ENCODE measurements around the gene COMMD4.
"Not testable (repeated sequence)": the region's sequence is repeated elsewhere in the genome, so short reads cannot be mapped to it uniquely, and the experiment has no call there.

The COMMD4 gene

DNA sequence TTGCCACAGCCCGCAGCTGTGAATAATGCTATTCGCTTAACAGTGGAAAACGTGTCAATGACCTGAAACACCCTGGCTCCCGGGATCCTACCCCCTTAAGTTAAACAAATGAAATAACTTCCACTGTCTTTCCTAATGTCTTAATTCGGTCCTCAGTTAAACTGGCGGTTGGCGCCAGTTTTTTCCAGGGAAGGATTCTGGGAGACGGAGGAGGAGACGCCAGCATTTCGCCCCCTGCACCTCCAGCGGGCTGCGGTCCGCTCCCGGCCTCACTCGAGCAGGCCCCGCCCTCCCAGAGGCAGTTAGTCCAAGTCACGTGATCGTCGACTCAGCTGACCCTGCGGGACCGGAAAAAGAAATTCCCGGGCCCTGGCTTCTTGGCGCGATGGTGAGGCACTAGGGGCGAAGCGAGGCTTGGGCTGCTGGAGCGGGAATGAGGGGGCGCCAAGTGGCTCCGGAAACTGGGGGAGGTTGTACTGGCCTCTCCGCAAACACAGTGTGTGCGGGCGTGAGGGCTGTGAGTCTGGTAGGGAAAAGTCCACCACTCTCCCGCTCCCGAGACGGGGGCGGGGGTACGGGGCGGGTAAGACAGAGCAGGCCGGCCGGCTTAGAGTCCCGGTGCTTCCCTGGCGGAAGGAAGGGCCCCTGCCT, at the start of gene COMMD4:
TSS of gene COMMD4 (plus strand) at position 359 of the 651 bp plus-strand sequence. CDS start at position 386, 27 bp downstream.
- DNase-seq (ENCODE audit: low spot score) = peak; percentile 15

DNA sequence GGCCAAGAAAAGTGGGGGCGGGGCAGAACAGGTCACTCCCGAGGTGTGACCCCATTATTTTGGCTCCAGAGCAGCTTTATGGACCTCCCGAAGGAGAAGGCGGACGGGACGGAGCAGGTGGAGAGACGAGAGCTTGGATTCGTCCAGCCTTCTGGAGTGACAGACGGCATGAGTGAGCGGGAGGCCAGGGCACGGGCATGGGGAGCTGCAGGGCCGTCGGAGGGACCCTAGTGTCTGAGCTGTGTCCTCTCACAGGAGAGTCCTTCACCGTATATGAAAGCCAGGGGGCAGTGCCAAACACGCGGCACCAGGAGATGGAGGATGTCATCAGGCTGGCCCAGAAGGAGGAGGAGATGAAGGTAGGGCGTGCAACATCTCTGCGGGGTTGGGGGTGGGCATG, 42.2 kb upstream of the COMMD4 start:
- not testable (repeated sequence) for DNase-seq (ENCODE audit: low spot score)

DNA sequence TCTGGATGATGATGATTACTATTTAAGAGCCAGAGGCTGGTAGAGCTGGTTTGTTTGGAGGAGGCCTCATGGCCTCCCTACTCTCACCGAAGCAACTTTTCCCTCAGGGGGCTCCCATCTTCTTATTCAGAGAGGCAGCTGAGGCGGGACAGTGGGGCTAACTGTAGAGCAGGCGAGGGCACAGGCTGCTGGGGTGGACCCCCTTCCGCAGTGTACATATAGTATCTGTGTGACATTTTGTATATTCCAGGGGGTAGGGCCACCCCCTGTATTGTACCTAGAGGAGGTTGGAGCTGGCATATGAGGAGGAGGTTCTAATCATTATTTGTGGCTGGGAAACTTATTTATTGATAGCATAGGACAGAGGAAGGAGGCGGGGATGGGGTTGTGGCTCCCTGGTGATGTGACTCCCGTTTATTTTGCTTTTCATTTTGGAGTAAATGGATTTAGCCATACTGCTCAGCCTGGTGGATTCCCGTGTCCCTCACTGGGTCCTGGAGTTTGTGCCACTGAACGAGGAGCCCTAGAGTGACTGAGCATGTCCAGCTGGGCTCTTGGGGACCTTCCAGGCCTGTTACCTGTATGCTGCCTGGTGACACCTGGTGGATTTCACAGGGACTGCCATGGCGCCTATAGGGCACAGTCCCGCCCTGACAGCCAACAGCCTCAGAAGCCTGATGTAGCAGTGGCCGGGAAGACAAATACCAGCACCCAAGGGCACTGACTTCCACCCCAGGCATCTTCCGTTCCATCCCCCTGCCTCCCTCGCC, 37.1 kb upstream of the COMMD4 start:
- DNase-seq (ENCODE audit: low spot score) = not testable (repeated sequence)

DNA sequence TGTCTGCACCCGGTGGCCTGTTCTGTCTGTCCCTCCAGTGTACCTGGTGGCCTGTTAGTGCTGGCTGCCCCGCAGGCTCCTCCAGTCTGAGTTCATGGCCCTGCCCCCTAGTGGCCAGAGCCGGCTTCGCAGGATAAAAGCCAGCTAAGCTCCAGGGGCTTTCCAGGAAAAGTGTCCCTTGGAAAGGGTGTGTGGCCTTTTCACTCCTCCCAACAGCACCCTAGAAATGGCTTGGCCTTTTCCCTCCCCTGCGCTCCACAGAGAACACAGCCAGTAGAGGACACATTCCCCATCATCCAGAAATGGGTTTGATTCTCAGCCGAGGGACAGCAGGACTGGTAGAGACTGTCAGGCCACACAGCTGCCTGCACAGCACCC, 36.6 kb upstream of the COMMD4 start:
- not testable (repeated sequence) for DNase-seq (ENCODE audit: low spot score)

DNA sequence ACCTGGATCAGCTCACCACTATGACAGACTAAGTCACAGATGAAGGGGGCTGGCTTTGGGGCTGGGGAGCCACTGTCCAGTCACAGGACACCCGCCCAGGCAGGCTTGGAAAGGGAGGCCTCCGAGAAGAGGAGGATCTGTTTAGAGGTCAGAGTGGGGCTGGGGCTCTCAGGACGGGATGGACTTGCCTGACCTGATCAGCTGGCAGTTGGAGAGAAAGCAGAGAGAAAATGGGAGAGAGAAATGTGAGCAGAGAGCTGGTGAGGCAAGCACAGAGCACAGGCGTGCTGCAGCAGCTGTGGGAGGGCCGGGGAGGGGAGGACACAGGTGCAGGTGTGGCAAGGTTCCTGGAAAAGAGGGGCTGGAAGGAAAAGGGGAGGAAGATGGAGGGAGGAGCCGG, 35.8 kb upstream of the COMMD4 start:
- DNase-seq (ENCODE audit: low spot score) = not testable (repeated sequence)

DNA sequence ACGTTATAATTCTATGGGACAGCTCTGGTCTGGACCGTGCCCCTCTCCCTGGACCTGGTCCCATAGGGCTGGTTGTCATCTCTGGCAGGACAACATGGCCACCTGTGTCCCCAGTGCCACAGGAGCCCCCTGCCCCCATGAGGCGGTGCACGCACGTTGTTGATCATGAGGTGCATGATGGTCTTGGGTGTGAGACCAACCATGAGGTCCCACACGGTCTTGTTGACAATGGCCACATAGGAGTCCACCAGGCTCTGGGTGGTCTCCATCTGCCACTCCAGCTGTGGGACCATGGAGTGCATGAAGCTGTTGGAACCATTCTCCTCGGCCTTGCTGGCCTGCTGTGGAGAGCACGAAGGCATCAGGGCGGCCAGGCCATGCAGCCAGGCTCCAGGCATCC, 33.5 kb upstream of the COMMD4 start:
- no peak for DNase-seq (ENCODE audit: low spot score)

DNA sequence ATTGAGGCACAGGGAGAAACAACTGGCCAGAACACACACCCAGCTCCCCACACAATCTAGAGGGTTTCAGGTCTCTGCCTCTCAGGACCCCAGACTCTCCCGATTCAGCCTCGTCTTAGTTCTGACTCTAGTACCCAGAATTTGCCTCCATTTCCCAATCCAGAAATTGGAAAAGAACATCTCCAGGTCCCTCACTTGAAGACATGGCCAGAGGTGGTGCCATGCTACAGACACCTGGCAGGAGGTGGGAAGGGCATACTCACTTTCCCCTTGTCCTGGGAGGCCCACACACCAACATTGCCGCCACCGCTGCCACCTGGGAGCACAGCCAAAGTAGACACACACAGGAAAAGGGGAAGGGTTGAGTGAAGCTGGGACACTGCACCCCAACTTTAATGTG, 33.1 kb upstream of the COMMD4 start:
- not testable (repeated sequence) for DNase-seq (ENCODE audit: low spot score)

DNA sequence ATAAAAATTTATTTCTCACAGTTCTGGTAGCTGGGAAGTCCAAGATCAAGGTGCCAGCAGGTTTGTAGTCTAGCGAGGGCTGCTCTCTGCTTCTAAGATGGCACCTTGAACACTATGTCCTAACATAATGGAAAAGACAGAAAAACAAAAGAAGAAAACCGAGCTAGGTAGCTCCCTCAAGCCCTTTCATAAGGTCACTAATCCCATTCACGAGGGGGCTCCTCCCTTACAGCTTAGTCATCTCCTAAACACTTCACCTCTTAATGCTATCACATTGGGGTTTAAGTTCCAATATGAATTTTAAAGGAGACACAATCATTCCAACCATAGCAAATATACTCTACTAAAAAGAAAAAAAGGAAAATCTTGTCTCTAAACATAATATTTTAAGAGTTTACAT, 29.7 kb upstream of the COMMD4 start:
- no peak for DNase-seq (ENCODE audit: low spot score)

DNA sequence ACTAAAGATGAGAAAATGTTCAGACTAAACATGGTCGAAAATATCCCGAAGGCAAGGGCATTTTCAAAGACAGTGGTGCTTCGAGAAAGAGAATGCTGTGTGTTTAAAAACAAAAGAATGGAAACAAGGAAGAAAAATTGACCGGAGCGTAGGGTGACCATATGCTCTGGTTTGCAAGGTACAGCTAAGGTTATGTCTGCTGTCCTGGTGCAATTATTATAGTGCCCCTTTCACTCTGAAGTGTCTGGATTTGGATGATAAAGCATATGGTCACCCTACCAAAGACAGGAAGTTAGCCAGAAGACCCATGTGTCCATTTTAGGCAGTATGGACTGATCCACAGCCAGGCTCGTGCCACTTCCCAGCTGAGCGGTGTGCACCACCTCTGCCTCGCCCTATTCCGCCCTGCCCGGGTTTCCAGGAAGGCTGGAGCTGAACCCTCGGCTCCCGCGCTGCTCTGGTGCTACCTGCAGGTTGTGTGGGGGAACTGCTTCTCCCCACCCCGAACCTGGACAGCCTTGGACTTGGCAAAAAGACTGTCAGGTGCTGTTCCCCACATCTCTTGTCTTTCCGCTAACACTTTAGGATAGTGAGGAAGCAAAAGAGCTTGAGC, 28.0 kb upstream of the COMMD4 start:
- DNase-seq (ENCODE audit: low spot score) = peak; percentile 19

DNA sequence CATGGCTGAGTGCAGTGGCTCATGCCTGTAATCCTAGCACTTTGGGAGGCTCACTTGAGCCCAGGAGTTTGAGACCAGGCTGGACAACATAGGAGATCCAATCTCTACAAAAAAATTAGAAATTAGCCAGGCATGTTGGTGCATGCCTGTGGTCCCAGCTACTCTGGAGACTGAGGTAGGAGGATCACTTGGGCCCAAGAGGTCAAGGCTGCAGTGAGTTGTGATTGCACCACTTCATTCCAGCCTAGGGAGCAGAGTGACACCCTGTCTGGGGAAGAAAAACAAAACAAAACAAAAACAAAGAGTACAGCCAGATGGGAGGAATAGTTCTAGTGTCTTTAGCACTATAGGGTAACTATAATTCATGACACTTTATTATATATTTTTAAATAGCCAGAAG, 26.2 kb upstream of the COMMD4 start:
- DNase-seq (ENCODE audit: low spot score) = no peak

DNA sequence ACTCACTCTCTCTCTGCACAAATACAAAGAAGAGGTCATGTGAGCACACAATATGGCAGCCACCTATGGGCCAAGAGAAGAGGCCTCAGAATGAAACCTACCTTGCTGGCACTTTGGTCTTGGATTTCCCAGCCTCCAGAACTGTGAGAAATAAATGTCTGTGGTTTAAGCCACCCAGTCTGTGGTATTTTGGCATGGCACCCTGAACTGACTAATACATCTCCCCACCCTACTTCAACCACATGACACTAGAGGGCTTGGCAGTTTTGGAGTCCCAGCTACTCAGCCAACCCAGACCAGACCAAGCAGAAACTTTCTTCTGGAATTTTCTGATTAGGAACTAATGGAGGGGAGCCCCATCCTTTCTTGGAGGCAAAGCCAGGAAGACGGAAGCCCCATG, 23.3 kb upstream of the COMMD4 start:
- not testable (repeated sequence) for DNase-seq (ENCODE audit: low spot score)

DNA sequence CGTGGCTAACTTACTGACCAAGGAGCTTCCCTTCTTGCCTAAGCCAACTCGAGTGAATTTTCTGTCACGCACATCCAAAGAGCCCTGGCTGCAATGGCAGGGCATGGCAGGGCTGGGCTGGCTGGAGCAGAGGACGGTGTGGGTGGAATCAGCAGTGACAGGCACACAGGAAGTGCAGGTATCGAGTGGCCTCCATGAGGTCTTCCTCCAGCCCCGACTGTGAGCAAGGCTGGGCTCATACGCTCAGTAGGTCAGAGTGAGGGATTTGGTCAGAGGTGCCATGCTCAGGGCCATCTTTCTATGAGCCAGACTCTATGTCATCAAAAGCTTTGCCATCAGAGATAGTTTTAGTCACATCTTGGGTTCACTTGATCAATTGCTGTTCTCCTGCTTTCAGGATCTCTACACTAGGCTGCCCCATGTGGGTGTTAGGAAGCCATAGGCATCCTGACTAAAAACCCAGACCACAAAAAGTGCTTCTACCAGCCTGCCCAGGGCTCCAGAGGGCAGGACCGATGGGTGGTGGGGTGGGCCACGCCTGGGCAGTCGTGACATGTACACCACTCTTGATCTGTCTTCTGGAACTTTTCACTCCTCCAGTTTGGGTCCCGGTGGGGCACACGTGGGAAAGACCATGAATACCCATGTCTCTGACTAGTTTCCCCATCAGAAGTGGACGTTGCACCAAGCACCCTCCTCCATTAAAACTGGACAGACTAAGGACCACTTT, 22.6 kb upstream of the COMMD4 start:
- no peak for DNase-seq (ENCODE audit: low spot score)

DNA sequence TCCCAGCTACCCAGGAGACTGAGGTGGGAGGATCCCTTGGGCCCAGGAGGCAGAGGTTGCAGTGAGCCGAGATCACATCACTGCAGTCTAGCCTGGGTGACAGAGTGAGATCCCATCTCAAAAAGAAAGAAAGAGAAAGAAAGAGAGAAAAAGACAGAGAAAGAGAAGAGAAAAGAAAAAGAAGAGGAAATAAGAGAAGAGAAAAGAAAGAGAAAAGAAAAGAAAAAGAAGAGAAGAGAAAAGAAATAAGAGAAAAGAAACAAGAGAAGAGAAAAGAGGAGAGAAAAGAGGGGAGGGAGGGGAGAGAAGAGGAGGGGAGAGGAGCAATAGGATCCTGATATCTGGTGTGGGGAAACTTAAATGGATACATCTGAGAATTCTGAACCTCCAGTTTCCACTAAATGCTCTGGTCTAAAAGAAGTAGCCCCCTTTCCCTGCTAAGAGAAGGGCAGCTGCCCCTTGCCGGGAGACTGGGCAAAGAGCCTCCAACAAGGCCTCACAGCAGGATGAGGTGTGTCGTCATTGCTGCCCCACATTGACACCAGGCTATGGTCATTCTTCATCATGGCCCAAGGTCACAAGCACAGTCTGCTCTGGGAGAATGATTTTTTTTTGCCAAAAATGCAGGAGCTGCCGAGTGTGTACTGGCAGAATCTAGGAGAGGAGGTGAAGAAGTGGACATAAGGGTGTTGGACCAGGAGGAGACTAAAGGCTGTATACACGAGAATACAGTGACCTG, 21.1 kb upstream of the COMMD4 start:
- no peak for DNase-seq (ENCODE audit: low spot score)

DNA sequence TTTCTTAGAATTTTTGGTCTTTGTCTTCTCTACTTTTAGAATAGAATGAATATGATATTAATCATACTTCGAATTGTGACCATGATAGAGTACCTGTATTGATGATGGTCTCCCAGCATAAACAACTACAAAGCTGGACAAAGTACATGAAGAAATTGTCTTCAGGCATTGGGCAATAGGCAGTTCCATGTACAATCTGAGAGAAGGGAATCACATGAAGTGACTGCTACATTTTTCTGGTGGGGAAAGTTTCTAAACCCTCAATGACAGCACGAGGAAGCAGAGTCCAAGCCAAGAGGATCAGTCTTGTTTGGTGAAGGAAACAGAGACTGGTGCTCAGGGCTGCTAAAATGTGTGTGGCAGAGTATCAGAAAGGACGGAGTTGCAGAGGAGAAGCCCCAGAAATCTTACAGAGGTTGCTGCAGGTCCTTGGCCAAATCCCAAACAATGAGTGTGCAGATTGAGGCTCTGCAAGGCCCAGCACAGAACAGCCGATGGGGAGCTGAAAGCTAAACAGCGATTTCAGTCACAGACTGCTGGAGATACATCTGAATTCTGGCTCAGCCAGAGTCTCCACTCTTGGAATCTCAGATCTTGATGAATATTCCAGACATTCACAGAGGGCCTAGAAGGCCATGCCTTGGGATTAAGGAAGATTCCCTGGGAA, 16.5 kb upstream of the COMMD4 start:
- not testable (repeated sequence) for DNase-seq (ENCODE audit: low spot score)

DNA sequence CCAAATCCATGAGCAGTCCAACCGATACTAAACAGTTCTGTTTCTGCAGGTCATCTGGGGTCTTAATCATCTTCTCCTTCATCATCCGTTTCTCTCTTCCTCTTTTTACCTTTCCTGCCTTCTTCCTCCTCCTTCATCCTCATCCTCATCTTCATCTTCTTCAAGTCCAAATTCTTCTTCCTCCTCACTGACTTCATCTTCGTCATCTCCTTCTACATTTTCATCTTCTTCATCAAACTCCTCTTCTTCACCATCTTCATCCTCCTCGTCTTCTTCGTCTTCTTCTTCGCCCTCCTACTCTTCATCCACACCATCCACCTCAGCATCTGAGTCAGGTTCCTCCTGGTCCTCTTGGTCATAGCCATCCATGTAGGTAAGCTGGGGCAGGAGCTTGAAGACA, 14.2 kb upstream of the COMMD4 start:
- DNase-seq (ENCODE audit: low spot score) = no peak

DNA sequence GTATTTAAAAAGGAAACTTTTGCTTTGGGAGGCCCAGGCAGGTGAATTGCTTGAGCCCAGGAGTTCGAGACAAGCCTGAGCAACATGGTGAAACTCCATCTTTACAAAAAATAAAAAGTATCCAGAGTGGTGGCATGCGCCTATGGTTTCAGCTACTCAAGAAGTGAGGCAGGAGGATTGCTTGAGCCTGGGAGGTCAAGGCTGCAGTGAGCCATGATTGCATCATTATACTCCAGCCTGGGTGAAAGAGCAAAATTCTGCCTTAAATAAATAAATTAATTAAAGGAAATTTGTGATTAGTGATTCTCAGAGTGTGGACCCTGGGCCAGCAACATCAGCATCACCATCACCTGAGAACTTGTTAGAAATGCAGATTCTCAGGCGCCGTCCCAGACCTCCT, 9.9 kb upstream of the COMMD4 start:
- no peak for DNase-seq (ENCODE audit: low spot score)

DNA sequence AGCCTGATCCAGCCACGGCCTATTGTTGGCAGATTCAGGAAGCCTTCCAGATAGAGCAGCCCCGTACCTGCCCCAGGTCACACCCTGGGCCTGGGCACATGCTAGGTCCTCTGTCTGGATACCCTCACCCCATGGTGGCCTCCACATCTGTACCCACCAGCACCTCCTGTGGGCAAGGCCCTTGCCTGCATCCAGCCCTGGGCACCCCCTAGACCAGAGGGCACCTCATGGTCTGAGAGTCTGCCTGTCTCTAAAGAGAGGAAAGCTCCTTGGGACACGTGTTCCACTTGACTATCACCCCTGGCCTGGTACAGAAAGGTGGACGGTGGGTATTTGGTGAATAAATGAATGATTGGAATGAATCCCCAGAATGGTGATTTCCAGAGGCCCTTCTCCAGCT, 8.9 kb upstream of the COMMD4 start:
- no peak for DNase-seq (ENCODE audit: low spot score)

DNA sequence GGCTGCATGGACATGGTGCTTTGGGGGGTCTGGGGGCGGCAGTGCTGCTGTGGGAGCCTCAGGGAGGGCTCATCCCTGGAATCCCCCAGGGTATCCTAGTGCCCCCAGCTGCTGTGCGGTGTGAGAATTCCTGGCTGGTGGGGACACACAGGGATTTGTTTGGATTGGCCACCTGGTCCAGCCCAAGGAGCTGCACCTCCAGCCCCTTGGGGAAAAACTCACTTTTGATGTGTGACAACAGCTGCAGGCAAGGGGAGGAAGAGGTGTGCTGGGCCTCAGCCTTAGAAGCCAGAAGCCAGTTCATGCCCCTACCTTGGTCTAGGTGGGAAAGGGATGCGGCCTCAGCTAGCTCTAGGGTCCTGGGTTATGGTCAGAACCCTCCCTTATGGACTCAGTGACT, 8.4 kb upstream of the COMMD4 start:
- no peak for DNase-seq (ENCODE audit: low spot score)

DNA sequence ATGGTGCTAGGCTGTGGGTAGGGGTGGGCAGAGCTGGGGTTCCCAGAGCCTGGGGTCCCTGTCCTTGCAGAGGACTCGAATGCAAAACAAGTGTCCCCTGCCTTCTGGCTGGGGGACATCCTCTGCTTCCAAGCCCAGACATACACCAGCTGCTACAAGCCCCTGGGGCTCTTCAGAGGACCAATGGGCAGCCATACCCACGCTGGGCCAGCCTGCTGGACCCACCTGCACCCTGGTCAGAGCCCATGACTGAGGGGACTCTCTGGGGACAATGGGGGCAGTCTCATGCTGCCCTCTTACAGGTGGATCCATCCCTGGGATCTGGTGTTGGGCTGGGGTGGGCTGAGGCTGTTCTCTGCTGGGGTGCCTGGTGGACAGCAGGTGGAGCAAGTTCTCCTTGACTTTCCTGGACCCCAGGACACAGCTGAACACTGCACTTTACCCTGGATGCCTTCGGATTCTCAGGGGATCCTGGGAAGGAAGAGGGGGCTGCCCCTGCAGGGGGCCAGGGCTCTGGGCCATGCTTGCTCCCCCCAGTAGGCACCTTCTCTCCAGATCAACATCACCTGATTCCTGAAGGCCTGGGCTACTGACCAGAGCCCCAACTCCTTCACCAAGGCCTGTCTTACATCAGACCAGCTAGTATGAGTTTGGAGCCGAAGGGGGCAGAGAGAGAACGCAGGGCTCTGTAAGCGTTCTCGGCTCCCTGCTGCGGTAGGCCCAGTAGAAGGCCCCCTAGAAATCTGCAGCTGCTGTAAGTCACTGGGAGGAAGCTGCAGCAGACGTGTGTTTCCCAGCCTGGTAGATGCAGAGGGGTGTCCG, 7.2 kb upstream of the COMMD4 start:
- DNase-seq (ENCODE audit: low spot score) = no peak

DNA sequence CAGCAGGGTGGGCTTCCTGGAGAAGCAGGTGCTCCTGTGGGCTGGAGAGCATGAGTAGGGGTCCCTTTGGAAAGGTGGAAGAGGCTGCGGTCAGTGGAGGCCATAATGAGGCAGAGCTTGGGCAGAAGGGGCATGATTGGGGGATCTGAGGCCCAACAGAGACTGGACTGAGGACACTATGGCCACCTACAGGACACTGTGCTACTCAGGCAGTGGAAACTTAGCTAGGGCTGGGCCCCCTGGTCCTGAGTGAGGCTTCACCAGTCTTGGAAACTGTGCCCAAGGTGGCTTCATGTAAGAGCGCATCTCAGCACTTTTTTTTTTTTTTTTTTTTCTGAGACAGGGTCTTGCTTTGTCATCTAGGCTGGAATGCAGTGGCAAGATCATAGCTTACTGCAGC, 6.3 kb upstream of the COMMD4 start:
- no peak for DNase-seq (ENCODE audit: low spot score)
